Skeletal muscle cell (primary cell): ENCODE measurements around the gene C2orf15.
"Not testable (repeated sequence)": the region's sequence is repeated elsewhere in the genome, so short reads cannot be mapped to it uniquely, and the experiment has no call there.

Source experiments
- DNase-seq: peaks from one replicate; pipeline ENCODE4 v3.0.0-alpha.2; 2010; ENCODE audit warnings: low read depth
- H3K4me3 ChIP-seq: 2 replicates; pipeline ENCODE4 v1.5.1; 2011; ENCODE audit warnings: low read depth, mild to moderate bottlenecking, control low read depth, low read length, moderate library complexity

The C2orf15 gene

DNA sequence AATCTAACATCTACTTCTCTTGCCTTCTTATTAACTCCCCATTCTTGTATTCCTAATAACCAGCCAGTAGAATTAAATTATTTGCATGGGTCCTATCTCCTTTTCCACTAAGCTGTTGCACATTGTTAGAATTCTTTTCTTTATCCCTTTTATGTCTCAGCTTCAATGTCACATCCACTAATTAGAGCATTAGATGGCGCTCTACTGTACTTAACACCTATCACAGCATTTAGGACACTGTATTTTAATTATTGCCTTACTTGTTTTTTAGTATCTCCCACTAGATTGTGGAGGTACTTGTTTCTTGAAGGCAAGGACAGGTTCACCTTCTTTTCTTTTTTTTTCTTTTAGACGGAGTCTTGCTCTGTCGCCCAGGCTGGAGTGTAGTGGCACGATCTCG lies 17.1 kb downstream of the C2orf15 start:
- no peak for DNase-seq
- H3K4me3 ChIP-seq, result no peak overlapping the region

DNA sequence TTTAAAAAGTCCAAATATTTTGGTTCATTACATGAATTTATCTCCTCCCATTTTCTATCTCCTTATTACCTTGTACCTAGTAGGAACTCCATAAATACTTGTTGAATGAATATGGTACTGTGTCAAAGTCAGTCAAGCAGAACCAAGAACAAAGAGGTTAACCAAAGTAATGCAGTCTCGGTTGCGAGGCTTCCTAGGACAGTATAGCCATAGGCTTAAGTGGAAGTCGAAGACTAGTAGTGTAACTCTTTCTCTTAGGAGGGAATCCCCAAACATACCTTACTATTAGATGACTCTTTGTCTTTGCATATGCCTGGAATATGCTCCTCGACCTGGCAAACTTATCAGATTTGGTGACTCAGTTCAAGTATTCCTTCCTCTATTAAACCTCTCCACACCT lies 18.1 kb downstream of the C2orf15 start:
- DNase-seq, result no peak
- H3K4me3 ChIP-seq, result no peak overlapping the region

DNA sequence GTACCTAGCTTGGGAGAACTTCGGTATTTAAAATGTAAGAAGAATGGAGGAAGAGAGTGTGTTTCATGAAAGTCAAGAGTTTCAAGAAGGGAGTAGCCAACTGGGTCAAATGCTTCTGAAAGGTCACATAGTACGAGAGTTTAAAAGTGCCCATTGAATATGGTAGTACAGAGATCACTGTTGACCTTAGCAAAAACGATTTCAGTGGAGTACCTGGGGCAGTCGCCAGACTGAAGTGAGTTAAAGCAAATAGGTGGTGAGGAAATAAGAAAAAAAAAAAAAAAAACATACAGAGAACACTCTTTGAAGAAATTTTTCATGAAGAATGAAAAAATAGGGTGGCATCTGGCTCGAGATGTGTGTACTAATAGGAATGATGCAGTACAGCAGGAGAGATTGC lies 24.7 kb downstream of the C2orf15 start:
- H3K4me3 ChIP-seq, result no peak overlapping the region
- no peak for DNase-seq

DNA sequence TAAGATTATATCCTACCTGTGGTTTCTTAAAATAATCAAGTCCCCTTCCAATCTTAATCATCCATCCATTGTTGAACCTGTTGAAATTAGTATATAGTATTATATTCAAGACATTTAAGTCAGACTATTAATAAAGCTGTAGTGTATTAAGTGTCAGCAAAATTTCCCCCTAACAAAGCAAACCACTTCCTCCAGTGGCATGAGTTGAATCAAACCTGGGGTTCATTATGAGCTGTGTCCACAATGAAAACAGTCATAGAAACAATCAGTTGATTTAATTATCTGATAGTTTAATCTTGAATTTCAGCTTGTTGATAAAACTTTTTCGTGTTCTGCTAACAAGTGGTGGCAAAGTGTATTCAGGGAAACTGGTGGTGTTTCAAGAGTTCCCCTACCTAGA lies 28.0 kb downstream of the C2orf15 start:
- DNase-seq, result no peak
- H3K4me3 ChIP-seq, result no peak overlapping the region

DNA sequence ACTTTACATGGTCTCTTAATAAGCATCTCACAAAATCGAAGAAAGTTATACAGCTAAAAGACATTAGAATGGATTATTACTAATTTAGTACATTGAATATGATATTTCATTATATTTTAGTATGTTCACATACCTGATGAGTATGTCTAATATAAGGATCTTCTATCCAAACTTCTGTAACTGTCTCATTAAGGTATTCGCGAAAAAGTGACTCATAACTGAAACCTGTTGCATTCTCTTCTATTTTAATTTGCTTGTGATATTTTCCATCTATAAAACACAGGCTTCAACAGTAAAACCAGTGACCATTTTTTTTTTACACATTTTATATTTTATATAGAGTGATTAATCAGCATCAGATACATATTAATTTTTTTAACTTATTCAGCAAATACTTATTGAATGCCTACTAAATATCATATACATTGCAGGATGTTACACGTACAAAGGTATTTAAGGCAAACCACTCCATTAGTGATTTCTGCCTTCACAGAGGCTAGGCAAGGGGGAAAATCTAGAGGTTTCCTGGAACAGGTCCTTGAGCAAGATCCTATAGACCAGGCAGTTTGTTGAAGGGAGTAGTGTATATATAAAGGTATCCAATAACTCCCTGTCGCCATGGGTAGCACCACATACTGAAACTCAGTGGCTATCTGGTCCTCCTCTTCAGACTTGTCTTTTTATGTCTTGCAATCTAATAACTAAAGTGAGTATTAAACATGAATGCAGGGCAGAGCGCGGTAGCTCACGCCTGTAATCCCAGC lies 30.1 kb downstream of the C2orf15 start:
- DNase-seq, result no peak
- no peak overlapping the region for H3K4me3 ChIP-seq

DNA sequence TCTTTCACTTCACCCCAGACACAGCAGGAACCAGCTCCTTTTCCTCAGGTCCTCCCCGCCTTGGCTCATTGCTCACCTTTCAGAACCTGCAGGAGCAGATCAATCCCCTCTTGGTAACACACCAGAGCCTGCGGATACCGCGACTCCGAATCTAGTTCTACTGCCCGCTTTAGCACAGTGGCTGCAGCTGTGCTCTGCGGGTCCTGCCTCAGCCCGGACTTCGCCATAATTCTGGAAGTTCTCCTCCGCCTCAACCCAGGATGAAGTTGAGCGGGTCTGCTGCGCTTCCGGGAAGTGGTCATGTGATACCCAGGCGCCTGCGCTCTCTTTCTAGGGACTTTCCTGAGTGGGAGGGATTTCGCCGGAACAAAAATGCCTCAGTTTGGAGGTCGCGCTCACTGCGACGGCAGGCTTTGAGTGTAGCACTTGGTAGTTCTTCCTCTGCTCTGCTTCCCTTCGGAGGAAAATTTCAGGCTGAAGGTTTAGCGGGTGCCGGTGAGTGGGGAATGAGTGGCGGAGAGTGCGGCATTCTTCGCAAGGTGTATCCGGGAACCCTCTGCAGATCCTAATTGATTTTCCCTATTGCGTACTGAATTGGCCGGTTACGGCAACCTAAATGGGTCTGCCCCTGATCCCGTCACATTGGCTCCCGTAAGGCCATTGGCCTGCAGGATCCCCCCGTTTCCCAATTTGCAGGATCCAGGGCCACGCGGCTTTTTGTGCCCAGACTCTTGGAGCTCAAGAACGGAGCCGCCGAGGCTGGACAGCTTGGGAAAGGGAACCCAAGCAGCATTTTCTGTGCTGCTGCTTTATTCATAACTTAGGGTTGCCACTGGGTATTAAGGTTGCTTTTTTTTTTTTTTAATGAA lies 39.5 kb downstream of the C2orf15 start, which contains the start of the genes MITD1 and MRPL30:
Gene MITD1, minus strand, starts transcription at position 304 of the 869 bp plus-strand sequence. Its CDS starts 77 bp downstream, at position 227.
Gene MRPL30, plus strand, starts transcription at position 430 of the 869 bp plus-strand sequence. CDS start 5,020 bp downstream, outside the sequence.
- H3K4me3 ChIP-seq, result peak within 1 kb of the TSS; percentile 63

DNA sequence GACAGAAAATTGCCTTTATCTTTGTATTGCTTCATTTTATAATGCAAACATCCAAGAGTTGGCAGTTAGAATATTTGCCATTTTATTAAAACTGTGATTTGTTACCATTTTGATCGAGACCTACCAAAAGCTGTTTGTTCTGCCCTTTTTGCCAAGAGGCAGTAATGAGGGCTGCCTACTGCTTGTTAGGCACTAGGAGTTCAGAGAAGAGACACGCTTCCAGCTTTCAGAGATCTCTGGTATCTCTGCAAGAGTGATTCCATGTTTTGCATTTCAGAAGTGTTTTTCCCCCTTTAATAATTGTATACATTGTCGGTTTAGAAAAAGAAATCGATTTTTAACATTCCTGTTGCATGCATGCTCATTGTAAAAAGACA lies 40.1 kb downstream of the C2orf15 start:
- DNase-seq, result no peak
- peak overlapping the region; percentile 63 for H3K4me3 ChIP-seq

More for the DNA sequence above, 39.5 kb downstream of the C2orf15 start, which contains the start of the genes MITD1 and MRPL30:
- peak; percentile 83 for DNase-seq

DNA sequence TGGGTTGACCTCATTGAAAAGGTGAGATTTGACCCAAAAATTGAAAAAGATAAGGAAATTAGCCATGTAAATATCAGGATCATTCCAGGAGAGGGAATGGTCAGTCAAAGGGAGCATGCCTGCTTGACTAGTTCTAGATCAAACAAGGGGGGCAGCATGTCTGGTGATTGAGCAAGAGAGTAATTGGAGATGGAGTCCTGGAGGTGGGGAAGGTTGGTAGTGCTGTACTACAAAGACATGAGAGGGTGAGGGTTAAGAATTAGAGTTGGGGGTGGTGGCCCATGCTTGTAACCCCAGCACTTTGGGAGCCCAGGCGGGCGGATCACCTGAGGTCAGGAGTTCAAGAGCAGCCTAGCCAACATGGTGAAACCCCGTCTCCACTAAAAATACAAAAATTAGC lies 41.5 kb downstream of the C2orf15 start:
- no peak overlapping the region for H3K4me3 ChIP-seq
- no peak for DNase-seq

DNA sequence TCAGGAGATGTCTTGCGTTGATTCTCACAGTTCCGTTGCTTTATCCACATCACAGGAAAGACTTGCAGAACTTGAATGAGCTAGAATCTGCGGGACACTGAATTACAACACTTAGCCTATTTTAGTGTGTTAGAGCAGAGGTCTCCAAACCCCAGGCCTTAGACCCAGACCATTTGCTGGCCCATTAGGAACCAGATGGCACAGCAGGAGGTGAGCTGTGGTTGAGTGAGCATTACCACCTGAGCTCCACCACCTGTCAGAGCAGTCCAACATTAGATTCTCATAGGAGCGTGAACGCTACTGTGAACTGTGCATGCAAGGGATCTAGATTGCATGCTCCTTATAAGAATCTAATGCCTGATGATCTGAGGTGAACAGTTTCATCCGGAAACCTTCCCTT lies 43.3 kb downstream of the C2orf15 start:
- no peak for DNase-seq
- H3K4me3 ChIP-seq, result no peak overlapping the region

DNA sequence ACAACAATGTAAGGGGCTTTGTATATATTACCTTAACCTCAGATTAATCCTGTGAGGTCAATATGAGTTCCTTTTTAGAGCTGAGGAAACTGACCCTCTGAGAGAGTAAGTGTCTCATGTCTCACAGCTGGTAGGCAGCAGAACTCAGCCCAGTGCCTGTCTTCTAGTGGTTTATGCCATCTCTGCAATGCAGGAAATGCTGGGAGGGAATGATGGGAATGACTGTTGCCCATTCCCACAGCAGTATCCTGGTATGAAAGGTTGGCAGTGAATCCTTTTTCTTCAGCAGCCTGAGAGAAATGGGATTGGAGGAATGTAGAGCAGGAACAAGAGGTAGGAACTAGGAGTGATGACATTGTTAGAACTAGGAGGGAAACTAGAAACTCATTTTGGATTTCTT lies 45.5 kb downstream of the C2orf15 start:
- DNase-seq, result no peak
- H3K4me3 ChIP-seq, result no peak overlapping the region

DNA sequence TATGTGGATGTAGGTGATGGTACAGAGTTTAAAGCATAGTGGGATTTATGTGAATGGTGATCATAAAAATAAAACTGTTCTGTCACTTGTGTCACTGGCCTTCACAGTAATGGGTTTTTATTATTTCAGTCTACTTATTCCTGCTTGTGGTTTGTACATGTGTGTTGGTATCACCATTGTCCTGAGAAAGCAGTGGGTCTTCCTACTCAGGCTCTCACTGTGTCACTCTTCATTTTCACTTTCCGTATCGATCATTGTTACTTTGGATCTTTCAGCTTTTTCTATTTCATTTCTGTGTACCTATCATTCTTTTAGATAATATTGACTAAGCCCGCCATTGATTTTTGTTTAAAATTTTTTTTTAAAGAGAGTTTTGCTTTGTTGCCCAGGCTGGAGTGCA lies 46.9 kb downstream of the C2orf15 start:
- no peak overlapping the region for H3K4me3 ChIP-seq
- DNase-seq, result no peak

DNA sequence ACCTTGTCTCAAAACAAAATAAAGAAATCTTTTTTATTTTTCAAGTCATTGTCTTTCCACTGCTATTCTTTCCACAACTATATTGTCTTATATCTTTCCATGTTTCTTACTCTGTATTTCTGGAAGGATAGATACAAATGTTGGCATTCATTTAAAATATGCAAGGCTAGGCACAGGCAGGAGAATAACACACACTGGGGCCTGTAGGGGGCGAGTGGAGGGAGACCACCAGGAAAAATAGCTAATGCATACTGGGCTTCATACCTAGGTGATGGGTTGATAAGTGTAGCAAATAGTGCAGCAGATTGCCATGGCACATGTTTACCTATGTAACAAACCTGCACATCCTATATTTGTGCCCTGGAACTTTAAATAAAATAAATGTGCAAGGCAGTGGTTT lies 49.0 kb downstream of the C2orf15 start:
- no peak for DNase-seq
- H3K4me3 ChIP-seq, result no peak overlapping the region

DNA sequence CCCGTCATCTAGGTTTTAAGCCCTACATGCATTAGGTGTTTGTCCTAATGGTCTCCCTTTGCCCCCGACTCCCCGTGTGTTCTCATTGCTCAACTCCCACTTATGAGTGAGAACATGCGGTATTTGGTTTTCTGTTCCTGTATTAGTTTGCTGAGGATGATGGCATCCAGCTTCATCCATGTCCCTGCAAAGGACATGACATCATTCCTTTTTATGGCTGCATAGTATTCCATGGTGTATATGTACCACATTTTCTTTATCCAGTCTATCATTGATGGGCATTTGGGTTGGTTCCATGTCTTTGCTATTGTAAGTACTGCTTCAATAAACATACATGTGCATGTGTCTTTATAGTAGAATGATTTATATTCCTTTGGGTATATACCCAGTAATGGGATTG lies 50.9 kb downstream of the C2orf15 start:
- not testable (repeated sequence) for DNase-seq, H3K4me3 ChIP-seq

DNA sequence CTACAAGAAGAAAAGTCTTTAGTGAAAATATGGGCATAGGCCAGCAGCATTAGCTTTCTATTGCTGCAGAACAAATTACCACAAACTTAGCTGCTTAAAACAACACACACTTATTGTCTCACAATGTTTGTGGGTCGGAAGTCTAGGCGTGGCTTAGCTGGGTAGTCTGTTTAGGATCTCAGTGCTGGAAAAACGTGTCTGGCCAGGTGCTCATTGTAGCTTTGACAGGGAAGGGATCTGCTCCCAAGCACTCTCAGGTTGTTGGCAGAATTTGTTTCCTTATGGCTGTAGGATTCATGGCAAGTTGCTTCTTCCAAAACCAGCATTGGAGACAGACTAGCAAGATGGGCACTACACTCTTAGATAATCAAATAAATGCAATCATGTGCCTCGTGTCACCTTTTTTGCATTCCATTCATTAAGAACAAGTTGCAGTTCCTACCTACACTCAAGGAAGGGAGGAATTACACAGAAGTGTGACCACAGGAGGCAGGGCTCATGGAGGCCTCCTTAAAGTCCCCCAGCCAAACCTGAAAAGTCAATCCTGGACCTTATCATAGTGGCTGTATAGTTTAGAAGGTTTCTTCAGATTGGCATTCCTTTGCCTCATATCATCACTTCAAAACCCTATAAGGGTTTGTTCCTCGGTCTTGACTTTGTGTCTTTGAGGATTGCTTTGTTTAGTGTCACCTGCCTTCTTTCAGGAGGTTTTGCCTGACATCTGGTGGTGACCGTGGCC lies 56.8 kb downstream of the C2orf15 start:
- H3K4me3 ChIP-seq, result no peak overlapping the region
- no peak for DNase-seq

DNA sequence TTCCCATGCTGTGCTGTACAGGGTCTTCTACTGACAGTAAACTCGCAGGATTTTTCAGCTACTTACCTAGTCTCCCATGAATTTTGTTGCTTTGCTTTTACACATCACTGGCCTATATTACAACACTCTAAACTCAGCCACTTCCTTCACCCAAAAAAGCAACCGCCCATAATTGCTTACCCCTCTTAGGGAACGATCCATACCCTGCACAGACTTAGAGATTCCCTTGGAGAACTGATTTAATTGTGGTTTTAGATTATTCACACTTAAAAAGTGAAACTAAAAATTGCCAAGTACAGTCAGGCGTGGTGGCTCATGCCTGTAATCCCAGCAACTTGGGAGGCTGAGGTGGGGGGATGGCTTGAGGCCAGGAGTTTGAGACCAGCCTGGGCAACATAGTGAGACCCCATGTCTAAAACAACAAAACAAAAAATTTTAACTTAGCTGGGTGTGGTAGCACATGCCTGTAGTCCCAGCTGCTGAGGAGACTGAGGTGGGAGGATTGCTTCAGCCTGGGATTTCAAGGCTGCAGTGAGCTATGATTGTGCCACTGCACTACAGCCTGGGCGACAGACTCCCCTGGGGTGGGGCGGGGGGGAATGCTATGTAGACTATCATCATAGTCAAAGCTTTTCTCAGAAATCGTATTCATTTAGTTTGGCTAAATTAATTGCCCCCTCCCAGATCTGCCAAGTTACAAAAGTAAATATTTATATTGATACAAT lies 58.7 kb downstream of the C2orf15 start:
- DNase-seq, result no peak

More for the DNA sequence above, 58.7 kb downstream of the C2orf15 start:
- H3K4me3 ChIP-seq, result no peak overlapping the region
